ENCODE data around the gene CLIC3.

CLIC3 gene

DNA sequence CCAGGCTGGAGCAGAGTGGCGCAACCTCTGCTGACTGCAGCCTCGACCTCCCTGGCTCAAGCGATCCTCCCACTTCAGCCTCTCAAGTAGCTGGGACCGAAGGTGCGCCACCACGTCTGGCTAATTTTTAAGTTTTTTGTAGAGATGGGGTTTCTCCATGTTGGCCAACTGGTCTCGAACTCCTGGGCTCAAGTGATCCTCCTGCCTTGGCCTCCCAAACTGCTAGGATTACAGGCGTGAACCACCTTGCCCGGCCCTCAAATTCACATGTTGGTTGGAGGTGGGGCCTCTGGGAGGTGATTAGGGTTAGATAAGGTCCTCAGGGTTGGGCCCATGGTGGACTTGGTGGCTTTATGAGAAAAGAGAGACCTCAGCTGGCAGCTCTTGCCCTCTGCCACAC lies 34.2 kb downstream of the CLIC3 start:
- Histone ChIP-seq H3K36me3 (ENCODE audit: control insufficient read depth, insufficient read depth, low read length) (no peaks in the 10 kb centered on the region), H3K27me3 (ENCODE audit: control insufficient read depth, insufficient read depth, low read length) (peaks cover 6% of the 10 kb centered on the region), H3K9ac (ENCODE audit: low read length) (no peak overlapping the region), H3K9me3 (ENCODE audit: control insufficient read depth, low read length) (no peaks in the 10 kb centered on the region), H3K4me1 (ENCODE audit: control insufficient read depth, insufficient read depth, low read length) (peaks cover 11% of the 10 kb centered on the region), H3K4me3 (ENCODE audit: low read length) (no peak overlapping the region)

DNA sequence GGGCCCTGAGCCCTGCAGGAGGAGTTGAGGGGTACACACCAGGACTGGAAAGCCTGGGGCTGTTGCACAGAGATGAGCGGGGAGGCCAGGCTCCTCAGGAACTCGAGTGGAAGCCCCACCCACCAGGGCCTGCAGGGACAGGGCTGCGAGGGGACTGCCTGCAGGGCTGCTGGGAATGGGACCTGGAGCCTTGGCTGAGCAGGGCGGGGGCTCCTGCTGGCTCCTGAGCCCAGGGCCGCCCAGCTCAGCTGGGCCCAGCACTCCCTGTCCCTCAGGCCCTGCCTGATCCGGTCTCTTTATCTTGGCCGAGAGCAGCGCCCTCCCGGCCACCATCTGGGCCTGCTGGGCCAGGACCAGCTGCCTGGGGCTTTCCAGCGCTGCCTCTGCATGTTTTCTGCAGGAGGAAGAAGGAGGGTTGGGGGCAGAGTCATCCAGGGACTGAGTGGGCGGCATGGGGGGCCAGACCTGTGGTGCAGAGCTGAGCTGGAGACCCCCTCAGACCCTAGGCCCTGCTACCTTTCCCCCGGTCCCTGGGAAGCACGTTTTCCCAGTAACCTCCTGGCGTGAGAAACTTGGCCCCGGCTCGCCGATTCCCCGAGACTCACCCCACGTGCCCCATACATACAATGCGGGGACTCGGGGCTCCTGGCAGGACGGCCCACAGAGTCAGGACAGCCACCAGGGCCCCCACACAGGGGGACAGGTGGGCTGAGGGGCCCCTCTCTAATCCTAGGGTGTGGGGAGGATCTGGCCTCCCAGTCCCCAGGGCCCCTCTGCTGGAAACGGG lies 34.9 kb downstream of the CLIC3 start:
- H3K9ac ChIP-seq (ENCODE audit: low read length): no peak overlapping the region
- H3K9me3 ChIP-seq (ENCODE audit: control insufficient read depth, low read length): no peaks in the 10 kb centered on the region
- H3K27me3 ChIP-seq (ENCODE audit: control insufficient read depth, insufficient read depth, low read length): peaks cover 6% of the 10 kb centered on the region
- peaks cover 11% of the 10 kb centered on the region for H3K4me1 ChIP-seq (ENCODE audit: control insufficient read depth, insufficient read depth, low read length)
- H3K36me3 ChIP-seq (ENCODE audit: control insufficient read depth, insufficient read depth, low read length): no peaks in the 10 kb centered on the region
- no peak overlapping the region for H3K4me3 ChIP-seq (ENCODE audit: low read length)

DNA sequence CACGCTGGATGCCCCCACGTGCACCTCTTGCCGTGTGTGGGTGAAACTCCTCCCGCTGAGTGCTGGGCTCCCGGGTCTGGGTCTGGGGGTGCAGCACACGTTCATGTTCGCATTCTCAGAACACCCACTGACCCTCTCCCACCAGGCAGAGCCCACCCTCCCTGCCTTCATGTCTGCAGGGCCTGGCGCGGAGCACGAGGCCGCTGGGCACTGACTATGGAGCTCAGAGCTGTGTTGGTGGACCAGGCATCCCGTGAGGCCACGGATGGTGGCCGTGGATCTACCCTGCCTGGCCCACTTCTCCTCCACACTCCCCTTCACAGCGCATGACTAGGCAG lies 35.5 kb downstream of the CLIC3 start:
- Histone ChIP-seq H3K9me3 (ENCODE audit: control insufficient read depth, low read length) (no peaks in the 10 kb centered on the region), H3K27me3 (ENCODE audit: control insufficient read depth, insufficient read depth, low read length) (peaks cover 3% of the 10 kb centered on the region), H3K4me1 (ENCODE audit: control insufficient read depth, insufficient read depth, low read length) (peaks cover 11% of the 10 kb centered on the region), H3K36me3 (ENCODE audit: control insufficient read depth, insufficient read depth, low read length) (no peaks in the 10 kb centered on the region), H3K4me3 (ENCODE audit: low read length) (no peak overlapping the region), H3K9ac (ENCODE audit: low read length) (no peak overlapping the region)

DNA sequence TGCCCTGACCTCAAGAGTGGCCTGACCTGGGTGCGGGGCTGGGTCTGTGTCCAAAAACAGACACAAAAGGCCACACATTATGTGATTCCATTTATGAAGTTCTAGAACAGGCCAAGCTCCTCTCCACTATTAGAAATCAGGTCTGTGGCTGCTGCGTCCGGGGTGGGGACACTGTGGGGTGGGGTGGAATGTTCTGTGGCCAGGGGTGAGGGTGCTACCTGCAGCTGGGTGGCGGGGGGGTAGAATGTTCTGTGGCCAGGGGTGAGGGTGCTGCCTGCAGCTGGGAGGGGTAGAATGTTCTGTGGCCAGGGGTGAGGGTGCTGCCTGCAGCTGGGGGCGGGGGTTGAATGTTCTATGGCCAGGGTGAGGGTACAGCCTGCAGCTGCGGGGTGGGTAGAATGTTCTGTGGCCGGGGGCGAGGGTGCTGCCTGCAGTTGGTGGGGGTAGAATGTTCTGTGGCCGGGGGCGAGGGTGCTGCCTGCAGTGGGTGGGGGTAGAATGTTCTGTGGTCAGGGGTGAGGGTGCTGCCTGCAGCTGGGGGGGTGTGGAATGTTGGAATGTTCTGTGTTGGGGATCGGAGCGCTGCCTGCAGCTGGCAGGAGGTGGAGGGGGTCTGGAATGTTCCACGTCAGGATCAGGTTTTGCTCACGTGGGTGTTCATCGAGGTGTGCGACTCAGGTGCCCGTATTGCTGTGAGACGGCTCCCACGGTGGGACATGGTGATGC lies 36.0 kb downstream of the CLIC3 start:
- H3K36me3 ChIP-seq (ENCODE audit: control insufficient read depth, insufficient read depth, low read length): no peaks in the 10 kb centered on the region
- H3K4me3 ChIP-seq (ENCODE audit: low read length): no peak overlapping the region
- no peaks in the 10 kb centered on the region for H3K9me3 ChIP-seq (ENCODE audit: control insufficient read depth, low read length)
- no peak overlapping the region for H3K9ac ChIP-seq (ENCODE audit: low read length)
- no peaks in the 10 kb centered on the region for H3K27me3 ChIP-seq (ENCODE audit: control insufficient read depth, insufficient read depth, low read length)
- H3K4me1 ChIP-seq (ENCODE audit: control insufficient read depth, insufficient read depth, low read length): peaks cover 11% of the 10 kb centered on the region

DNA sequence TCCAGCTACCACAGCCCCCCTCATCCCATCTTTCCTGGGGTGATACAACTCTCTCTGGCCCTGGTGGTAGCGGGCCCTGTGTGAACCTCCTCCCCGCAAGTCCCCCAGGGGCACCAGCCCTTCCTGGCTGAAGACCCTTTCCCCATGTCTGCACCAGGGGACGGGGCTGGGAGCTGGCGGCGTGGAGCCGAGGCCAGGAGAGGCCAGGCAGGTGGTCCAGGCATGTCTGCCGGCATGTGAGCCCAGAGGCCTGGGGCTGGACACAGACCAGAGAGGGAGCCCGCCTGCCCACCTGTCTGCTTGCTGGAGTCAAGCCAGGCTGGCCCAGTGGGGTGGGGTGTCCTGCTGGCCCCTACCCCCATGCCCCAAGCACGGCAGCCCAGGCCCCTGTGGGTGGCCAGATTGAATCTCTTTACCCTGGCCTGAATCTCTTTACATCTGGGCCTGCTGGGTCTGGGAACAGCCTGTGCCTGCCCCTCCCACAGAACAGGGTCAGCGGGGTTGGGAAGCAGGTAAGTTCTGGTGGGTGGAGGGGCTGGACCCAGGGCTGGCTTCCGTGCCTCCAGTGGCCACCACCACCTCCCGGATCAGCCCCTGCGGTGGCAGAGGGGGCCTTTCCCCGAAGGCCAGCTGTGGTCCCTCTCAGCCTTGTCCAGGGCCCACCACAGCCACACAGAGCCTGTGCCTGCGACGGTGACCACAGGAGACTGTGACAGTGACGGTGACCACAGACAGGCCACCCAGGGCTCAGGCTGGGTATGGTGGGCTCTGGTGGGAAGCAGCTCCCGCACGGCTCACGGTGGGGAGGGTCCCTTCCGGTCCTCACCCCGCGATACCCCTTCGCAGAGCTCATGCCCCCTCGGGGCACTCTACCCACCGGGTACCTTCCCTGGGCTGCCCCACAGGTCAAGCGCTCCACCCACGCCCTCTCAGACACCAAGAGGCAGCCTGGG lies 37.2 kb downstream of the CLIC3 start:
- Histone ChIP-seq H3K9ac (ENCODE audit: low read length) (no peak overlapping the region), H3K9me3 (ENCODE audit: control insufficient read depth, low read length) (no peaks in the 10 kb centered on the region), H3K4me3 (ENCODE audit: low read length) (no peak overlapping the region), H3K27me3 (ENCODE audit: control insufficient read depth, insufficient read depth, low read length) (no peaks in the 10 kb centered on the region), H3K36me3 (ENCODE audit: control insufficient read depth, insufficient read depth, low read length) (no peaks in the 10 kb centered on the region), H3K4me1 (ENCODE audit: control insufficient read depth, insufficient read depth, low read length) (peaks cover 3% of the 10 kb centered on the region)

DNA sequence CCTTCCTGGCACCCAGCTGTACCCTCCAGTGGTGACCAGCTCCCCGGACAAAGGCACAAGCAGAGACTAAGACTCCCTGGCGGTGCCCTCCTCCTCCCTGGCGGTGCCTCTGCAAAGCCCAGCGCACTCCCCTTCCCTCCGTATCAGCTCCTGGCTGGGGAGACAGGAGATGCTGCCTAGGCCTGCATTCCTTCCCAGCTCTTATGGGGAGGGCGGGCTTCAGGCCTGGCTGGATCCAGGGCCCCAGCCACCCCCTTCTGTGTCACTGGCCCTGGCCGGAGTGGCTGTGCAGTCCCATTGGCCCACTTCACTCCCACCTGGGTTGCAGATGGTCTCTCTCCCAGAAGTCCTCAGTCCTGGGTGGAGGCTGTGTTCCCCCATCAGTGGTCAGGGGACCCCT lies 37.9 kb downstream of the CLIC3 start:
- Histone ChIP-seq H3K27me3 (ENCODE audit: control insufficient read depth, insufficient read depth, low read length) (no peaks in the 10 kb centered on the region), H3K9me3 (ENCODE audit: control insufficient read depth, low read length) (no peaks in the 10 kb centered on the region), H3K9ac (ENCODE audit: low read length) (no peak overlapping the region), H3K4me3 (ENCODE audit: low read length) (no peak overlapping the region), H3K4me1 (ENCODE audit: control insufficient read depth, insufficient read depth, low read length) (no peaks in the 10 kb centered on the region), H3K36me3 (ENCODE audit: control insufficient read depth, insufficient read depth, low read length) (no peaks in the 10 kb centered on the region)

DNA sequence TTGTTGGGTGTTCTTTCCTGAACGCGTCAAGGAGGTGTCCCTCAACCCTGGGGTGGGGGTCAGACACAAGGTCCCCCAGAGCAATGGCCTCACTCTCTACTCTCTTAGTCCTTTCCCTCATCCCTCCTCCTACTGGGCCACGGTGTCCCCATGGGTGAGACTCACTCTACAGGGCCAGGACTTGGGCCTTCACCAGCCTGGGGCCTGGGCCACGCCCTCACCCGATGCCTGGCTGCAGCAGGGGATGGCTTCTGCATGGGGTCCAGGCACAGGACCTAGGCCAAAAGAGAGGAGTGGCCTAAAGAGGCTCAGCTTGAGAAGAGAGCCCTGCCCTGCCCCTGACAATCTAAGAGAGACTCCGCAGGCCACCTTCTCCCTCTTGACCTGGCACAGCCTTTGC lies 38.5 kb downstream of the CLIC3 start:
- Histone ChIP-seq H3K4me3 (ENCODE audit: low read length) (no peak overlapping the region), H3K9ac (ENCODE audit: low read length) (no peak overlapping the region), H3K9me3 (ENCODE audit: control insufficient read depth, low read length) (no peaks in the 10 kb centered on the region), H3K36me3 (ENCODE audit: control insufficient read depth, insufficient read depth, low read length) (no peaks in the 10 kb centered on the region), H3K27me3 (ENCODE audit: control insufficient read depth, insufficient read depth, low read length) (no peaks in the 10 kb centered on the region), H3K4me1 (ENCODE audit: control insufficient read depth, insufficient read depth, low read length) (no peaks in the 10 kb centered on the region)

DNA sequence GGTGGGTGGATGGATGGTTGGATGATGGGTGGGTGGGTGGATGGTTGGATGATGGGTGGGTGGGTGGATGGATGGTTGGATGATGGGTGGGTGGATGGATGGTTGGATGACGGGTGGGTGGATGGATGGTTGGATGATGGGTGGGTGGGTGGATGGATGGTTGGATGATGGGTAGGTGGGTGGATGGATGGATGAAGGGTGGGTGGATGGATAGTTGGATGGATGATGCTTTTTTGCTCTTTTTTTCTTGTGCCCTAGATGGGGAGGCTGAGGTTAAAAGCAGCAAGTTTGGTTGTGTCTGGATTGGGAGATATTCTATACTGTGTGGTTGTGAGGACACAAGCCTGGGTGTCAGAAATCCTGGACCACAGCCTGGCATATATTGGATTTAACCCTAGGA lies 38.9 kb downstream of the CLIC3 start:
- Histone ChIP-seq H3K4me3 (ENCODE audit: low read length) (no peak overlapping the region), H3K4me1 (ENCODE audit: control insufficient read depth, insufficient read depth, low read length) (no peaks in the 10 kb centered on the region), H3K27me3 (ENCODE audit: control insufficient read depth, insufficient read depth, low read length) (no peaks in the 10 kb centered on the region), H3K9me3 (ENCODE audit: control insufficient read depth, low read length) (no peaks in the 10 kb centered on the region), H3K36me3 (ENCODE audit: control insufficient read depth, insufficient read depth, low read length) (no peaks in the 10 kb centered on the region), H3K9ac (ENCODE audit: low read length) (no peak overlapping the region)

DNA sequence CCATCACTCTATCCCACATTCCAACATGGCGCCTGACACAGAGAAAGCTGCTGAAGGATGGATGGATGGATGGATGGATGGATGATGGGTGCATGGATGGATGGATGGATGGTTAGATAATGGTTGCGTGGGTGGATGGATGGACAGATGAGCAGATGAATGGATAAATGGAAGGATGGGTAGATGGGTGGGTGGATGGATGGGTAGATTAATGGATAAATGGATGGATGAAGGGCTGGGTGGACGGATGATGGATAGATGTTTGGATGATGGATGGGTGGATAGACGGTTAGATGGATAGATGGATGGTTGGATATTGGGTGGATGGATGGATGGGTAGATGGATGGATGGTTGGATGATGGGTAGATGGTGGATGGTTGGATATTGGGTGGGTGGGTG lies 39.8 kb downstream of the CLIC3 start:
- H3K36me3 ChIP-seq (ENCODE audit: control insufficient read depth, insufficient read depth, low read length): no peaks in the 10 kb centered on the region
- H3K9ac ChIP-seq (ENCODE audit: low read length): no peak overlapping the region
- H3K4me3 ChIP-seq (ENCODE audit: low read length): no peak overlapping the region
- no peaks in the 10 kb centered on the region for H3K9me3 ChIP-seq (ENCODE audit: control insufficient read depth, low read length)
- peaks cover 3% of the 10 kb centered on the region for H3K4me1 ChIP-seq (ENCODE audit: control insufficient read depth, insufficient read depth, low read length)
- no peaks in the 10 kb centered on the region for H3K27me3 ChIP-seq (ENCODE audit: control insufficient read depth, insufficient read depth, low read length)

DNA sequence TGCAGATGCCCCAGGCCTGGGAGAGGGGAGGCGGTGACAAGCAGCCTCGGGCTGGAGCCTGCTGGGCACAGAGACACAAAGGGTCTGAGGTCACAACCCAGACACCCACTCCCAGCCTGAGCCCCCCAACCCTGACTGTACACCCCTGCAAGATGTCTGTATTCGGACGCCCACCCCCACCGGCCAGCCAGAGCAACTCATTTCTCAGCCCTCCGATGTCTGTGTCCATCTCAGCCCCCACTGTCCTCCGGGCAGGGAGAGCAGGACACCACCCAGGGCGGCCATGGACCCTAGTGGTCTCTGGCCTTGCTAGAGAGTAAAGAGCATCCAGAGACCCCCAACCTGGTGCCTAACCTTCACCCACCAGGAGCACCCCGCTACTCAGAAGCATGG lies 40.4 kb downstream of the CLIC3 start:
- H3K9ac ChIP-seq (ENCODE audit: low read length): no peak overlapping the region
- peaks cover 8% of the 10 kb centered on the region for H3K4me1 ChIP-seq (ENCODE audit: control insufficient read depth, insufficient read depth, low read length)
- no peak overlapping the region for H3K4me3 ChIP-seq (ENCODE audit: low read length)
- no peaks in the 10 kb centered on the region for H3K36me3 ChIP-seq (ENCODE audit: control insufficient read depth, insufficient read depth, low read length)
- no peaks in the 10 kb centered on the region for H3K9me3 ChIP-seq (ENCODE audit: control insufficient read depth, low read length)
- H3K27me3 ChIP-seq (ENCODE audit: control insufficient read depth, insufficient read depth, low read length): no peaks in the 10 kb centered on the region

DNA sequence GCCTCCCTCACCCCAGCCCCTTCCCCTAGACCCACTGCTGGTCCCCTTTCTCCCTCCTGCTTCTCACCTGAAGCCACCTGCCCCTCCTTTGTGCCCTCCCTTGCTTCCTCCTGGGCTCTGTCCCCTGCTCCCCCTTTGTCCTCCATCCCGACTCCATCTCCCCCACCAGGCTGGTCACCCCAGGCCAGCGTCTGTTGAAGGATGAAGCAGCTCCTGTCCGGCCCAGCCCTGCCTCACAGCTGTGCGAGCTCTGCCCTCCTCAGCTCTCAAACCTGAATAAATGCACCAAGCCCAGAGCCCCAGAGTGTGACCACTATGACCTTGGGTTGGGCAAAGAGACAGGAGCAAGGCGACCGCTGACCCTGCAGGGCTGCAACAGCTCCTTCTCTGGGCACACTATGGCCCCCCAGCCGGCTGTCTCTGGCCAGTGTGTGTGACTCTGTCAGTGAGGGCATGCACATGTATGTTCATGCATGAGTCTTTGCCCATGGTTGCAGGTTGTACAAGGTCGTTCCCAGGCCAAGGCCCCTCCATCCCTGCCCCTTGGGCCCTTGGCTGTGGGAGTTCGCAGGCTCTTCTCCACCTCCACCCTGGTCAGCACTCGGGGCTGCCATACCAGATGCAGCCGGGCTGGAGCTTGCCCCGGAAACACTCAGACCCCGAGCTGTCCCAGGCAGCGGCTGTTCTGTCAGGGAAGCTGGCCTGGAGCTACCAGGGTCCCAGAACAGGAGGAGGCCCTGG lies 41.0 kb downstream of the CLIC3 start:
- H3K9me3 ChIP-seq (ENCODE audit: control insufficient read depth, low read length): no peaks in the 10 kb centered on the region
- no peaks in the 10 kb centered on the region for H3K27me3 ChIP-seq (ENCODE audit: control insufficient read depth, insufficient read depth, low read length)
- peaks cover 13% of the 10 kb centered on the region for H3K4me1 ChIP-seq (ENCODE audit: control insufficient read depth, insufficient read depth, low read length)
- no peak overlapping the region for H3K9ac ChIP-seq (ENCODE audit: low read length)
- H3K36me3 ChIP-seq (ENCODE audit: control insufficient read depth, insufficient read depth, low read length): no peaks in the 10 kb centered on the region
- no peak overlapping the region for H3K4me3 ChIP-seq (ENCODE audit: low read length)
